Ishikawa (cell line): ENCODE results near the gene VAMP3.

ENCODE experiments used
- CEBPB ChIP-seq: IDR thresholded peaks from 2 replicates; pipeline ENCODE4 v1.6.1; 2012
- CREB1 ChIP-seq: IDR thresholded peaks from 2 replicates; pipeline ENCODE4 v1.6.1; 2012; ENCODE audit warnings: low read depth
- EGR1 ChIP-seq: IDR thresholded peaks from 2 replicates; pipeline ENCODE4 v1.6.1; 2012
- EP300 ChIP-seq: IDR thresholded peaks from 2 replicates; pipeline ENCODE4 v1.6.1; 2012; ENCODE audit warnings: borderline replicate concordance
- FOXM1 ChIP-seq: IDR thresholded peaks from 2 replicates; pipeline ENCODE4 v1.6.1; 2012; ENCODE audit warnings: low read depth, borderline replicate concordance
- MAX ChIP-seq: IDR thresholded peaks from 2 replicates; pipeline ENCODE4 v1.6.1; 2012
- NFIC ChIP-seq: IDR thresholded peaks from 2 replicates; pipeline ENCODE4 v1.6.1; 2012
- RAD21 ChIP-seq: IDR thresholded peaks from 2 replicates; pipeline ENCODE4 v1.6.1; 2012; ENCODE audit warnings: low read depth
- REST ChIP-seq: IDR thresholded peaks from 2 replicates; pipeline ENCODE4 v1.6.1; 2012; ENCODE audit warnings: low read depth, mild to moderate bottlenecking
- TAF1 ChIP-seq: IDR thresholded peaks from 2 replicates; pipeline ENCODE4 v1.6.1; 2012; ENCODE audit warnings: low read depth, mild to moderate bottlenecking
- TCF12 ChIP-seq: IDR thresholded peaks from 2 replicates; pipeline ENCODE4 v1.6.1; 2012; ENCODE audit warnings: low read depth
- TEAD4 ChIP-seq: IDR thresholded peaks from 2 replicates; pipeline ENCODE4 v1.6.1; 2012
- USF1 ChIP-seq: IDR thresholded peaks from 2 replicates; pipeline ENCODE4 v1.6.1; 2012
- YY1 ChIP-seq: IDR thresholded peaks from 2 replicates; pipeline ENCODE4 v1.6.1; 2012; ENCODE audit warnings: low read depth
- ZBTB7A ChIP-seq: IDR thresholded peaks from 2 replicates; pipeline ENCODE4 v1.6.1; 2012; ENCODE audit warnings: low read depth

The VAMP3 gene

GRCh38 chr1:7770997-7771822 is at the start of gene VAMP3:
TSS of gene VAMP3 (plus strand) at chr1:7771296. CDS start at chr1:7771384, 88 bp downstream.
- TF ChIP-seq EGR1 (no peak), MAX (peak; percentile 24; the same call in 1 of the 2 replicates), TEAD4 (no peak), TAF1 (peak; percentile 59; the same call in 1 of the 2 replicates), REST (no peak), USF1 (no peak), CREB1 (peak; percentile 86)

- TF ChIP-seq TCF12 (no peak), RAD21 (no peak), CREB1 (no peak), MAX (no peak), CEBPB (no peak)
Observed at GRCh38 chr1:7721940-7722669, 49.0 kb upstream of the VAMP3 start.

- TF ChIP-seq YY1 (no peak), MAX (no peak), TCF12 (no peak), FOXM1 (no peak), EP300 (no peak), REST (no peak), ZBTB7A (no peak), RAD21 (no peak), TAF1 (no peak), NFIC (no peak), USF1 (no peak), CEBPB (no peak), TEAD4 (no peak), CREB1 (no peak), EGR1 (no peak)
Observed at GRCh38 chr1:7722670-7723012, 48.5 kb upstream of the VAMP3 start.

- TF ChIP-seq REST (no peak), TAF1 (no peak), ZBTB7A (no peak), YY1 (no peak), TEAD4 (no peak), TCF12 (no peak), FOXM1 (no peak), MAX (no peak), NFIC (no peak), CEBPB (no peak), EGR1 (no peak), CREB1 (no peak), USF1 (no peak), RAD21 (no peak), EP300 (no peak)
Observed at GRCh38 chr1:7726623-7727022, 44.5 kb upstream of the VAMP3 start.
